CD4-positive, alpha-beta T cell (primary cell): ENCODE data around the gene NET1. TPM values are rescaled to one million over a fixed set of nuclear protein-coding genes. Genes with fewer than 3 reads are reported as not detected.

Source experiments
- ATAC-seq: fragments of 200-7000 bp; cut with Tn5 transposase; one replicate; pipeline ENCODE4 v1.10.0; 2022; ENCODE audit warnings: mild to moderate bottlenecking; ENCODE audit not compliant: poor library complexity
- CTCF ChIA-PET: fragments of 350-600 bp; sonication (Branson Sonifier 250); formaldehyde crosslinking; loops from one replicate; lab custom pipeline; 2021; ENCODE audit warnings: antibody characterized with exemption, inconsistent platforms; lab: Charles Lee
- POLR2A ChIA-PET: fragments of 350-600 bp; sonication (Branson Sonifier 250); formaldehyde crosslinking; loops from one replicate; lab custom pipeline; 2021; ENCODE audit warnings: antibody characterized with exemption, inconsistent platforms; lab: Charles Lee
- DNase-seq, 14 experiments: peaks; one replicate each; pipeline ENCODE4 v3.0.0-alpha.2; 2013 to 2020; ENCODE audit warnings: mixed read lengths in 2 of 14
- H3K27ac ChIP-seq, 2 donors: one replicate each; pipeline versions ENCODE4 v1.5.1 to v1.7.0; 2013; ENCODE audit warnings: low read length in 2 of 2, low read depth in 1 of 2, mild to moderate bottlenecking in 1 of 2
- H3K27me3 ChIP-seq, 2 experiments: 1 replicate in 1 of 2; 2 replicates in 1 of 2; pipeline versions ENCODE4 v1.6.1 to v1.7.0; 2013; ENCODE audit warnings: low read length in 2 of 2, control low read depth in 1 of 2, mild to moderate bottlenecking in 1 of 2, moderate library complexity in 1 of 2; ENCODE audit not compliant: insufficient read depth in 2 of 2, control insufficient read depth in 1 of 2
- H3K36me3 ChIP-seq: one replicate; pipeline ENCODE4 v1.6.1; 2013; ENCODE audit warnings: low read length, control low read depth; ENCODE audit not compliant: insufficient read depth
- H3K4me1 ChIP-seq: one replicate; pipeline ENCODE4 v1.6.1; 2013; ENCODE audit warnings: low read length, control low read depth; ENCODE audit not compliant: insufficient read depth
- H3K4me3 ChIP-seq: one replicate; pipeline ENCODE4 v1.5.1; 2013; ENCODE audit warnings: mild to moderate bottlenecking, low read length, moderate library complexity
- H3K9me3 ChIP-seq, 2 experiments: 1 replicate in 1 of 2; 2 replicates in 1 of 2; pipeline versions ENCODE4 v1.6.1 to v1.7.0; 2013; ENCODE audit warnings: low read length in 2 of 2, mild to moderate bottlenecking in 2 of 2, control low read depth in 1 of 2, moderate library complexity in 1 of 2; ENCODE audit not compliant: control insufficient read depth in 1 of 2, insufficient read depth in 1 of 2
- H3K27ac Mint-ChIP-seq: one replicate; pipeline ENCODE4 v1.8.0; 2020; ENCODE audit warnings: mixed read lengths
- H3K27me3 Mint-ChIP-seq: one replicate; pipeline ENCODE4 v1.8.0; 2021; ENCODE audit warnings: mixed read lengths
- H3K36me3 Mint-ChIP-seq: one replicate; pipeline ENCODE4 v1.8.0; 2021; ENCODE audit warnings: low read depth, mixed read lengths
- H3K4me1 Mint-ChIP-seq: one replicate; pipeline ENCODE4 v1.8.0; 2021; ENCODE audit warnings: low read depth, mixed read lengths
- H3K4me3 Mint-ChIP-seq: one replicate; pipeline ENCODE4 v1.8.0; 2020; ENCODE audit warnings: mild to moderate bottlenecking, mixed read lengths
- H3K9me3 Mint-ChIP-seq: one replicate; pipeline ENCODE4 v1.8.0; 2020; ENCODE audit warnings: mixed read lengths
- intact Hi-C, 2 experiments: fragments of 100-400 bp; cut with DNase I in 1 of 2; cut with micrococcal nuclease in 1 of 2; formaldehyde crosslinking; loops; one replicate each; pipeline versions ENCODE4 v1.15.1 to v1.9.0; 2023 to 2025; cut with DNase I, micrococcal nuclease
- total RNA-seq, 174 experiments: library from RNA in 2 of 174; stranded (reverse) in 2 of 174; gene quantifications; one replicate each; pipeline ENCODE4 v1.2.3 and lab custom pipeline; 2021 to 2026
- TF ChIP-seq, protein P1 (sequence below): fragments of 200-600 bp; IDR thresholded peaks from one replicate; pipeline ENCODE4 v1.8.0; 2022; ENCODE audit warnings: antibody characterized with exemption, mild to moderate bottlenecking

NET1 gene
- total RNA-seq, 2 experiments from 2014 or later = 29.0 to 30.5 TPM

- ATAC-seq (no peak), DNase-seq (no peak)
- ChIA-PET POLR2A (no interaction called here), CTCF (no interaction called here)
- Mint-ChIP-seq H3K27me3 (no peaks in the 10 kb centered on the region), H3K27ac (no peak overlapping the region), H3K4me1 (no peaks in the 10 kb centered on the region), H3K4me3 (no peak overlapping the region), H3K36me3 (no peaks in the 10 kb centered on the region), H3K9me3 (no peaks in the 10 kb centered on the region)
- intact Hi-C loops = no loop called here
- no peaks in the 10 kb centered on the region for H3K4me1 ChIP-seq
- no peak overlapping the region for H3K4me3 ChIP-seq
- no peaks in the 10 kb centered on the region for H3K27me3 ChIP-seq
- no peaks in the 10 kb centered on the region for H3K36me3 ChIP-seq
- TF ChIP-seq, protein P1, sequence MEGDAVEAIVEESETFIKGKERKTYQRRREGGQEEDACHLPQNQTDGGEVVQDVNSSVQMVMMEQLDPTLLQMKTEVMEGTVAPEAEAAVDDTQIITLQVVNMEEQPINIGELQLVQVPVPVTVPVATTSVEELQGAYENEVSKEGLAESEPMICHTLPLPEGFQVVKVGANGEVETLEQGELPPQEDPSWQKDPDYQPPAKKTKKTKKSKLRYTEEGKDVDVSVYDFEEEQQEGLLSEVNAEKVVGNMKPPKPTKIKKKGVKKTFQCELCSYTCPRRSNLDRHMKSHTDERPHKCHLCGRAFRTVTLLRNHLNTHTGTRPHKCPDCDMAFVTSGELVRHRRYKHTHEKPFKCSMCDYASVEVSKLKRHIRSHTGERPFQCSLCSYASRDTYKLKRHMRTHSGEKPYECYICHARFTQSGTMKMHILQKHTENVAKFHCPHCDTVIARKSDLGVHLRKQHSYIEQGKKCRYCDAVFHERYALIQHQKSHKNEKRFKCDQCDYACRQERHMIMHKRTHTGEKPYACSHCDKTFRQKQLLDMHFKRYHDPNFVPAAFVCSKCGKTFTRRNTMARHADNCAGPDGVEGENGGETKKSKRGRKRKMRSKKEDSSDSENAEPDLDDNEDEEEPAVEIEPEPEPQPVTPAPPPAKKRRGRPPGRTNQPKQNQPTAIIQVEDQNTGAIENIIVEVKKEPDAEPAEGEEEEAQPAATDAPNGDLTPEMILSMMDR = no peak
- H3K27ac ChIP-seq = no peak overlapping the region
- peaks cover 0 to 17% of the 10 kb centered on the region in 2 experiments for H3K9me3 ChIP-seq
These were observed 82.3 kb downstream of the NET1 start for GRCh38 chr10:5494611-5495010.

- intact Hi-C loops = no loop called here
These were observed 84.2 kb downstream of the NET1 start for GRCh38 chr10:5496261-5497250.

DNA sequence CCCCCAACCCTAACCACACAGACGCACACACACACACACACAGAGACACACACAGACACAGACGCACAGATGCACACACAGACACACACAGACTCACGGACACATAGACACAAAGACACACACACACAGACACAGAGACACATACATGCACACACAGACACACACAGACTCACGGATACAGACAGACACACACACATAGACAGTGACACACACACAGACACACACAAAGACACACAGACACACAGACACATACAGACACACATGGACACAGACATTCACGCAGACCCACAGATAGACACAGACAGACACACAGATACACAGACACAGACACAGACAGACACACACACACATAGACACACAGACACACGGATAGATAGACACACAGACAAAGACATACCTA, 84.9 kb downstream of the NET1 start:
- no peak overlapping the region for H3K4me3 ChIP-seq
- H3K36me3 ChIP-seq = no peaks in the 10 kb centered on the region
- no peak for DNase-seq
- POLR2A ChIA-PET = no interaction called here
- intact Hi-C loops = no loop called here
- TF ChIP-seq, protein P1 = no peak
- Mint-ChIP-seq H3K36me3 (no peaks in the 10 kb centered on the region), H3K27me3 (no peaks in the 10 kb centered on the region), H3K4me1 (no peaks in the 10 kb centered on the region), H3K27ac (no peak overlapping the region), H3K9me3 (no peaks in the 10 kb centered on the region), H3K4me3 (no peak overlapping the region)
- no peak overlapping the region for H3K27ac ChIP-seq
- CTCF ChIA-PET = no interaction called here
- H3K9me3 ChIP-seq = peaks cover 0 to 9% of the 10 kb centered on the region in 2 experiments
- no peaks in the 10 kb centered on the region for H3K4me1 ChIP-seq
- no peak for ATAC-seq
- no peaks in the 10 kb centered on the region for H3K27me3 ChIP-seq

More at GRCh38 chr10:5496261-5497250, 84.2 kb downstream of the NET1 start:
- ChIA-PET POLR2A (no interaction called here), CTCF (no interaction called here)
- DNase-seq = no peak
- Histone ChIP-seq H3K4me1 (no peaks in the 10 kb centered on the region), H3K4me3 (no peak overlapping the region), H3K27ac (no peak overlapping the region), H3K36me3 (no peaks in the 10 kb centered on the region), H3K27me3 (no peaks in the 10 kb centered on the region), H3K9me3 (peaks cover 0 to 13% of the 10 kb centered on the region in 2 experiments)
- Mint-ChIP-seq H3K4me3 (no peak overlapping the region), H3K27me3 (no peaks in the 10 kb centered on the region), H3K36me3 (no peaks in the 10 kb centered on the region), H3K27ac (no peak overlapping the region), H3K9me3 (no peaks in the 10 kb centered on the region), H3K4me1 (no peaks in the 10 kb centered on the region)
- no peak for ATAC-seq
- TF ChIP-seq, protein P1 = no peak
